Suppressor macrophage treated with lipopolysaccharide for 1 hour (primary cell): ENCODE measurements around the gene RAB34.
A peak's percentile ranks its signal among the peaks of the same experiment; 100 is the strongest.

Experiments used
- DNase-seq, 3 donors: peaks; one replicate each; pipeline ENCODE4 v3.0.0-alpha.2; 2020 to 2022

RAB34 gene

GRCh38 chr17:28717578-28718332 is at the start of gene RAB34:
RAB34 (minus strand) TSS chr17:28717868; CDS start chr17:28717266, 602 bp downstream.
- peak; percentile 58 to 75 (median 65) for DNase-seq

- no peak for DNase-seq
Observed at GRCh38 chr17:28765038-28765437, 47.4 kb upstream of the RAB34 start.

DNA sequence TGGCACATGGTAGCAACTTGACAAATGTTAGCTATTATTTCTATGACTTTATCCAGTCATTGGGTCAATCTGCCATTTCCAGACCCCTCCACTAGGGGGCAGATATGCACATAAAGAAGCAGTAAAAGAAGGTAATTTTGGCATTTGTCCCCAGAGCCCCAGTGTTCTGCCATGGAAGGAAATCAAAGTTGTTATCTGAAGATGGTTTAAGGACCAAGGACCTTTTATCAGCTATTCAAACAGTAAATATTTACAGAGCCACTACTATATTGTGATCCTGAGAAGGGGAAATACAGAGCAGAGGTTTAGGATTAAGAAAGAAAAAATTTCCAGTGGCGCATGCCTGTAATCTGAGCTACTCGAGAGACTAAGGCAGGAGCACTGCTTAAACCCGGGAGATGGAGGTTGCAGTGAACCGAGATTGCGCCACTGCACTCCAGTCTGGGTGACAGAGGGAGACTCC is 46.2 kb upstream of the RAB34 start:
- peak; percentile 81 to 85 (median 85) for DNase-seq

GRCh38 chr17:28763137-28763799 is 45.6 kb upstream of the RAB34 start:
- no peak for DNase-seq

GRCh38 chr17:28760601-28761562 is 43.2 kb upstream of the RAB34 start:
- peak; percentile 65 to 75 (median 66) for DNase-seq

DNA sequence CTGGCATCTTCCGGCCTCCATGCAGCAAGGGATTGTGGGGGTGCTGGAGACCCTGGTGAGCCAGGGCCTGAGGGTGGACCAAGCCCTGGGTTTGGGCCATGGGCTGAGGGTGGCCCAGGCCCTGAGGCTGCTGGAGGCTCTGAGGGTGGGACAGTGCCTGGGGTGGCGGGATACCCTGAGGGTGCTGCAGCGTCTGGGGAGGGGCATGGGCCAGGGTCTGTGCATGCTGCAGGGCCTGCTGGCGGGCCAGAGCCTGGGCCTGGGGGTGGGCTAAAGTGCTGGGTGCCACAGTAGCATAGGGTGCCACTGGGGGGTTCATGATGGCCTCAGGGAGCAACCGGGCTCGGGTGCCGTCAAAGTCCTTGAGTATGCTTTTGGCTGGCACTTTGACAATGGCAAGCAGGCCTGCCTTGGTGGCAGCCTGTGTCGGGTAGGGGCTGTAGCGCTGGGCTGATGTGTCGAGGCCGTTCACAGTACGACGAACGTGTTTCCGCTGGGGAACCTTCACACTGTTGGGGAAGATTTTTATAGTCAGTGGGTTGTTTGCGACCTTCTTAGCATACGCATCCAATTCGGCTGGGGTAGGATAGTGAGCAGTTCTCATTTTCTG is 41.7 kb upstream of the RAB34 start:
- DNase-seq, result no peak

- no peak for DNase-seq
Observed at GRCh38 chr17:28758411-28759121, 40.9 kb upstream of the RAB34 start.

DNA sequence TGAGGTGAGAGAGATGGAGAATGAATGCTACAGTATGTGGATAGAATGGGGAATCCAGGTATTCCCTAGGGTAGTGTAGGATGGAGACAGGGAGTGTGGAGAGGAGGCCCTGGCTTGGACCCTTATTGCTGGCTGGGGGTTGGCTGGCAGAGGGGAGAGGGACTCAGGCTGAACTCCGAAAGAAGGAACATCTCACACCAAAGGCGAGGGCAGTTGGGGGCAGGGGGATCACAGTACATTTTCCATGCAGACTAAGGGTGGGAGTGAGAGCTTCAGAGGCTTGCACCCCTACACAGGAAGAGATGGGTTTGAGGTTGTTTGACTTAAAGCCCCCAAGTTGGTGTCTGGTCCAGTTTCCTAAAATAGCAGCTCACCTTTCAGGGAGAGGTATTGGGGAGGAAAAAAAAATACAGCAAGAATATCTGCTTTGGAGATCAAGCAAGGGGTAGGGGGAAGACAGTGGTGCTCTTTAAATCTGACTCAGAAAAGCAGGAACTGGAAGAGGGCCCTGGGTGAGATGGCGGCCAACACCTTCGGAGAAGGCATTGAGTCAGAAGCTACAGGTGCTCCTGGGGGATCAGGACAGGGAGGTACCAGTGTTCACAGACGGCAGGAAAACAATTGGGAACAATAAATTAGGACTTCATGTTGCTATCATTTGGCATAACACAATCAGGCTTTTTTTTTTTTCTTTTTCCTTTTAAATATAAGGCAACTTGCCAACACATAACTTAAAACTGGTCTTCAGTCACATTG is 38.6 kb upstream of the RAB34 start:
- no peak for DNase-seq

DNA sequence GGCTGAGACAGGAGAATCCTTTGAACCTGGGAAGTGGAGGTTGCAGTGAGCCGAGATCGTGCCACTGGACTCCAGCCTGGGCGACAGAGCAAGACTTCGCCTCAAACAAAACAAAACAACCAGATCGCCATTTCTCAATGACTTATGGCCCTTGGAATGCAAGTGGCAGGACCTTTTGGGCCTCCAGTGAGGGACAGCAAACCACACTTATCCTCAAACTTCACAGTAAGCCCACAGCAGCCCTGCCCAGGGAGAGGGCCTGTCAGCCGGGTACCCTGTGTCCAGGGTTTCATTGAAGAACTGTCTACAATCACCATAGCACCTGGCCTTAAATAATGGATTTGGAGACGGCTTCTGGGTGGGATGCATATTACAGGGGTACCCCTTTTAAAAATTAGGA is 37.8 kb upstream of the RAB34 start:
- no peak for DNase-seq

GRCh38 chr17:28751600-28752366 is 34.1 kb upstream of the RAB34 start:
- no peak for DNase-seq

- peak; percentile 93 to 97 (median 95) for DNase-seq
Observed at GRCh38 chr17:28750178-28751047, 32.7 kb upstream of the RAB34 start.

- DNase-seq, result no peak
Observed at GRCh38 chr17:28749516-28750177, 32.0 kb upstream of the RAB34 start.

- no peak for DNase-seq
Observed at GRCh38 chr17:28748852-28749515, 31.3 kb upstream of the RAB34 start.

DNA sequence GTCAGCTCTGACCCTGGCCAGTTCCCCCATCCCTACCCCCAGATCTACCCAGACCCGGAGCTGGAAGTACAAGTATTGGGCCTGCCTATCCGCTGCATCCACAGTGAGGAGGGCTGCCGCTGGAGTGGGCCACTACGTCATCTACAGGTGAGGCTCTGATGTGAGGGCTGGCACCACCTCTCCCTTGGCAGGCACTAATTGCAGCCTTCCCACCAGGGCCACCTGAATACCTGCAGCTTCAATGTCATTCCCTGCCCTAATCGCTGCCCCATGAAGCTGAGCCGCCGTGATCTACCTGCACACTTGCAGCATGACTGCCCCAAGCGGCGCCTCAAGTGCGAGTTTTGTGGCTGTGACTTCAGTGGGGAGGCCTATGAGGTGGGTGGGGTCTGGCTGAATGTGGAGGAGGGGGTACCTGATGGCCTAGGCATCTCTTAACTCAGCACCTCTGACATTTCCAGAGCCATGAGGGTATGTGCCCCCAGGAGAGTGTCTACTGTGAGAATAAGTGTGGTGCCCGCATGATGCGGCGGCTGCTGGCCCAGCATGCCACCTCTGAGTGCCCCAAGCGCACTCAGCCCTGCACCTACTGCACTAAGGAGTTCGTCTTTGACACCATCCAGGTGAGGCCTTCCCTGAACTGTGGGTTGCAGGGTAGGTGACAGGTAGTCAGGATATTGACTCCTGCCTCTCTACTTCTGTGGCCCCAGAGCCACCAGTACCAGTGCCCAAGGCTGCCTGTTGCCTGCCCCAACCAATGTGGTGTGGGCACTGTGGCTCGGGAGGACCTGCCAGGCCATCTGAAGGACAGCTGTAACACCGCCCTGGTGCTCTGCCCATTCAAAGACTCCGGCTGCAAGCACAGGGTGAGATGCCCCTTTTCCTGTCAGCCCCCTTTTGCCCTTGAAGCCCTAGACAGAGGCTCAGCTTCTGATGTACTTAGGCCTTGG is 30.4 kb upstream of the RAB34 start:
- DNase-seq, result no peak

DNA sequence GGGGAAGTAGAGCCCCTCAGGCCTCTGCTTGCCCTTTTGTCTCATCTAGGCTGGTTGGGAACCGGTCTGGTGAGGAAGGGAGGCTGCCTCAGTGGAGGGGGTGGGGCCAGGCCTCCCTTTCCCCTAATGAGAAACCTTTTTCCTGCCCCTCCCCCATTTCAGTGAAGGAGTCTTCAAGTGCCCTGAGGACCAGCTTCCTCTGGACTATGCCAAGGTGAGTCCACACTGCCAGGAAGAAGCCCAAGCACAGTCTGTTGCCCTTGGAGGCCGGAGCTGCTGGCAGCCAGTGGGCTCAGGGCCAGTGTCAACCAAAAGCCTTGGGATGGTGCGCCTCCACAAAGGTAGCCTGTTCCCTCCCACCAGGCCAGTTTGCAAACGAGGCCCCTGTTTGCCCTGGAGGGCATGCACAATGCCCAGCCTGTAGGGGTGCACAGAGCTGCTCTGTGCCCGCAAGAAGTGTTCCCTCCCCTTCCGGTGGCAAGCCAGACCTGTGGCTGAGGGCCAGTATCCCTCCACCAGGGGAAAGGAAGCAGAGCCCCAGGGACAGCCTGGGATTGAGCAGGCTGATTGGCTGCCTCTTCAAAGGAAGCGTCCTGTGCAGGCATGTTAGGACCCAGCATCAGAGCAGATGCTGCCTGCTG is 29.5 kb upstream of the RAB34 start:
- no peak for DNase-seq

- peak in 1 of 3 donors; percentile 7 for DNase-seq
Observed at GRCh38 chr17:28746611-28747050, 29.0 kb upstream of the RAB34 start.
